Measurements from ENCODE around the gene ARPC5L.

GRCh38 chr9:124834591-124834990, 27.3 kb upstream of the ARPC5L start:
- TF ChIP-seq POU2F2 (IDR thresholded peaks at IDR 0.05; ENCODE audit: low read depth, low read length) (no peak), POLR2AphosphoS5 (IDR thresholded peaks at IDR 0.05; ENCODE audit: low read depth, low read length) (no peak), POLR2A (IDR thresholded peaks at IDR 0.05; ENCODE audit: low read depth, low read length) (no peak)

Measured in GM12891 (cell line).